ENCODE results near the gene AGBL1. TPM values are rescaled to one million over a fixed set of nuclear protein-coding genes. Genes with fewer than 3 reads are reported as not detected.
"Not testable (repeated sequence)": the region's sequence is repeated elsewhere in the genome, so short reads cannot be mapped to it uniquely, and the experiment has no call there.

The AGBL1 gene
- polyA plus RNA-seq, 2 of the 4 experiments (the other 2 are of a cell fraction): not detected

DNA sequence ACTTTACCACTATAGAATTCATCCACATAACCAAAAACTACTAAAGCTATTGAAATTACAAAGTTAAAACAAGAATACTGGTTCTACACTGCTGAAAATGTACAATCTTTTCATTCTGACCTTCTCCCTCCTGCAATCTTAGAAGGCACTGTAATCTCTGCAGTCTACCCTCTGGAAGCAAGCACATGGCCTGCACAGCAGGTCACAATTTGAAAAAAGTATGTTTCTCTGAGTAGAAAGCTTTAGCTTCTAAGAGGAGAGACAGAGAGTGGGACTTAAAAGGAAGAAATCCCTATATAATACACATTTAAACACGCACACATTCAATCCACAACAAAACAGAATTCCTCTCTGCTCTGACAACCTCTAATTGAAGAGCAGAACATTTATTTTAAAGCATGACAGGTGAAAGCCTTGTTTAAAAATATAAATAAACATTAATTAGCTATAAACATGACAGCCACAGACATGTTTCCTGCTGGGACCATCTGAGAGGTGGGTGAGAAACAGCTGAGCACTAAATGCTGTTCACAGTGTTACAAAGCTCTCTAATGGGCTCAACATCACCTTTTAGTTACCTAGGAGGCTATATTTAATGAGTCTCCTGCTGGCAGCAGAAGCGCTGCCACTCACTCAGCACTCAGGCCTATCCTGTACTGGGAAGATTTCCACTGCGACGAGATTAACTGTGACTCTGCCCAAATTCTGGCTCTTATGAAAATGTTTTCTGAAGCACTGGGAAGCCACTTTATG is 447.4 kb downstream of the AGBL1 start (continued):
- TF ChIP-seq, protein P1, sequence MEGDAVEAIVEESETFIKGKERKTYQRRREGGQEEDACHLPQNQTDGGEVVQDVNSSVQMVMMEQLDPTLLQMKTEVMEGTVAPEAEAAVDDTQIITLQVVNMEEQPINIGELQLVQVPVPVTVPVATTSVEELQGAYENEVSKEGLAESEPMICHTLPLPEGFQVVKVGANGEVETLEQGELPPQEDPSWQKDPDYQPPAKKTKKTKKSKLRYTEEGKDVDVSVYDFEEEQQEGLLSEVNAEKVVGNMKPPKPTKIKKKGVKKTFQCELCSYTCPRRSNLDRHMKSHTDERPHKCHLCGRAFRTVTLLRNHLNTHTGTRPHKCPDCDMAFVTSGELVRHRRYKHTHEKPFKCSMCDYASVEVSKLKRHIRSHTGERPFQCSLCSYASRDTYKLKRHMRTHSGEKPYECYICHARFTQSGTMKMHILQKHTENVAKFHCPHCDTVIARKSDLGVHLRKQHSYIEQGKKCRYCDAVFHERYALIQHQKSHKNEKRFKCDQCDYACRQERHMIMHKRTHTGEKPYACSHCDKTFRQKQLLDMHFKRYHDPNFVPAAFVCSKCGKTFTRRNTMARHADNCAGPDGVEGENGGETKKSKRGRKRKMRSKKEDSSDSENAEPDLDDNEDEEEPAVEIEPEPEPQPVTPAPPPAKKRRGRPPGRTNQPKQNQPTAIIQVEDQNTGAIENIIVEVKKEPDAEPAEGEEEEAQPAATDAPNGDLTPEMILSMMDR (IDR thresholded peaks at IDR 0.05): no peak
- TF ChIP-seq GATA3 (IDR thresholded peaks at IDR 0.05; ENCODE audit: borderline replicate concordance): no peak

- WGBS (ENCODE audit: missing lambda C conversion rate): 57% methylated on average over 25 of the region's 26 CpGs
- H3K4me1 ChIP-seq; H3K4me3 ChIP-seq; H3K27ac ChIP-seq; ATAC-seq; DNase-seq (ENCODE audit: low read depth in 1 of 2, low spot score in 1 of 2); CTCF ChIA-PET; H3K4me2 ChIP-seq; POLR2A ChIA-PET; FAIRE-seq; H3K9me3 ChIP-seq: not testable (repeated sequence)
These were observed 448.4 kb downstream of the AGBL1 start for GRCh38 chr15:86528094-86528493.

DNA sequence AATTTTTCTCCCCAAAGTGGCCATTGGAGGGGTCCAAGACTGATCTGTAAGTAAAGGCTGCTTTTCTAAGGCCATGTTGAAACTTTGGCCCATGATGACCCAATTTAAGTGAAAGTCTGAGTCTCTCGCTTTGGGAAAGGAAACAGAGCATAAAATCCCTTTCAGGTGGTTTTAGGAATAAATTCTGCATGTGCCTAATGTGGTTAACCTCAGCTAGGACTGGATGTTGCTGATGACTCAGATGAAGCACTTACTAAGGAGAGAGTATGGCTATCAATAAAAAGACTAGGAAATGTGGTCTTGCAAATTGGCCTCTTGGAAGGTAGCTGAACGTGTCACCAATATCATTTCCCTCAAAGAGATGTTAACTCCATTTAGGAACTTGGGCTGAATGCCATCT is 458.5 kb downstream of the AGBL1 start:
- no peak for DNase-seq (ENCODE audit: low read depth in 1 of 2, low spot score in 1 of 2)
- H3K4me2 ChIP-seq: no peak overlapping the region
- 12% methylated on average over 2 of the region's 2 CpGs for WGBS (ENCODE audit: missing lambda C conversion rate)
- CTCF ChIA-PET: no interaction called here
- no peaks in the 10 kb centered on the region for H3K4me1 ChIP-seq
- no peak overlapping the region for H3K27ac ChIP-seq
- TF ChIP-seq ZFP36 (IDR thresholded peaks at IDR 0.05; ENCODE audit: borderline replicate concordance, partially characterized antibody): no peak
- TF ChIP-seq, protein P1 (IDR thresholded peaks at IDR 0.05): no peak
- TF ChIP-seq TP53 (CRISPR knock-in tag; IDR thresholded peaks at IDR 0.05): no peak
- TF ChIP-seq MYC (IDR thresholded peaks at IDR 0.05; ENCODE audit: borderline replicate concordance, low read length): no peak
- no peaks in the 10 kb centered on the region; the same call in 2 of the 3 replicates for H3K9me3 ChIP-seq
- no peak for ATAC-seq
- FAIRE-seq: no peak
- no peak overlapping the region for H3K4me3 ChIP-seq
- POLR2A ChIA-PET: no interaction called here

GRCh38 chr15:86540840-86541467 is 461.3 kb downstream of the AGBL1 start:
- ATAC-seq (no peak), DNase-seq (ENCODE audit: low read depth in 1 of 2, low spot score in 1 of 2) (peak in 1 of 2 experiments; percentile 14), FAIRE-seq (peak; percentile 51)
- no peaks in the 10 kb centered on the region for H3K4me1 ChIP-seq
- no peak overlapping the region for H3K27ac ChIP-seq
- CTCF ChIA-PET: no interaction called here
- H3K9me3 ChIP-seq: no peaks in the 10 kb centered on the region; the same call in 2 of the 3 replicates
- no peak overlapping the region for H3K4me3 ChIP-seq
- no peak overlapping the region for H3K4me2 ChIP-seq
- POLR2A ChIA-PET: interaction anchor here (0.7 kb wide), 1 partner anchor 31 kb away, joined by 3 read pairs; no protein-coding TSS in a partner anchor
- no peak for TF ChIP-seq MAX (IDR thresholded peaks at IDR 0.05)
- no peak for TF ChIP-seq CEBPB (IDR thresholded peaks at IDR 0.05)
- no peak for TF ChIP-seq FOXS1 (CRISPR knock-in tag; IDR thresholded peaks at IDR 0.05)
- no peak for TF ChIP-seq EP300 (IDR thresholded peaks at IDR 0.05)
- TF ChIP-seq HDAC2 (IDR thresholded peaks at IDR 0.05): no peak
- no peak for TF ChIP-seq TP53 (CRISPR knock-in tag; IDR thresholded peaks at IDR 0.05)
- TF ChIP-seq EHF (CRISPR knock-in tag; IDR thresholded peaks at IDR 0.05): no peak
- TF ChIP-seq SMC3 (IDR thresholded peaks at IDR 0.05): no peak
- no peak for TF ChIP-seq CBX2 (IDR thresholded peaks at IDR 0.05; ENCODE audit: borderline replicate concordance, low read depth)
- no peak for TF ChIP-seq RAD21 (conservative IDR thresholded peaks at IDR 0.05 in 1 of 2, IDR thresholded peaks at IDR 0.05 in 1 of 2)
- no peak for TF ChIP-seq POLR2AphosphoS2 (conservative IDR thresholded peaks at IDR 0.05; ENCODE audit: low read length)
- TF ChIP-seq POLR2A (IDR thresholded peaks at IDR 0.05; ENCODE audit: low read length): no peak
- no peak for TF ChIP-seq HOXA7 (CRISPR knock-in tag; IDR thresholded peaks at IDR 0.05)
- TF ChIP-seq JUNB (IDR thresholded peaks at IDR 0.05): no peak
- TF ChIP-seq FOSL2 (IDR thresholded peaks at IDR 0.05): no peak
- TF ChIP-seq FOSL2 (CRISPR knock-in tag; IDR thresholded peaks at IDR 0.05): no peak
- no peak for TF ChIP-seq ESRRA (IDR thresholded peaks at IDR 0.05; ENCODE audit: borderline replicate concordance, low read length)
- no peak for TF ChIP-seq MAZ (IDR thresholded peaks at IDR 0.05; ENCODE audit: borderline replicate concordance, low read depth, low read length)
- TF ChIP-seq, protein P2, sequence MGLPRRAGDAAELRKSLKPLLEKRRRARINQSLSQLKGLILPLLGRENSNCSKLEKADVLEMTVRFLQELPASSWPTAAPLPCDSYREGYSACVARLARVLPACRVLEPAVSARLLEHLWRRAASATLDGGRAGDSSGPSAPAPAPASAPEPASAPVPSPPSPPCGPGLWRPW (IDR thresholded peaks at IDR 0.05): no peak
- 3% methylated on average over 4 of the region's 4 CpGs for WGBS (ENCODE audit: missing lambda C conversion rate)

Data from A549 (cell line).